Measurements from ENCODE around the gene AMN1. TPM values are rescaled to one million over a fixed set of nuclear protein-coding genes. Genes with fewer than 3 reads are reported as not detected.
A peak's percentile ranks its signal among the peaks of the same experiment; 100 is the strongest.
"Not testable (repeated sequence)": the region's sequence is repeated elsewhere in the genome, so short reads cannot be mapped to it uniquely, and the experiment has no call there.

Gene AMN1
- total RNA-seq, 1 donor from 2014 or later = 31.9 TPM

- no peak overlapping the region for H3K27ac Mint-ChIP-seq
Measured at GRCh38 chr12:31751085-31751484, 22.3 kb upstream of the AMN1 start.

GRCh38 chr12:31750747-31751039, 21.9 kb upstream of the AMN1 start:
- Mint-ChIP-seq H3K27me3 (no peaks in the 10 kb centered on the region), H3K9me3 (ENCODE audit: low read depth) (peaks cover 38% of the 10 kb centered on the region), H3K4me3 (ENCODE audit: low read depth) (no peak overlapping the region), H3K27ac (peak overlapping the region; percentile 23), H3K36me3 (ENCODE audit: insufficient read depth) (peaks cover 15% of the 10 kb centered on the region), H3K4me1 (ENCODE audit: low read depth) (peaks cover 11% of the 10 kb centered on the region)
- TF ChIP-seq CTCF (IDR thresholded peaks at IDR 0.05; ENCODE audit: unreplicated experiment) = no peak
- DNase-seq (ENCODE audit: low spot score, unreplicated experiment) = no peak

More at GRCh38 chr12:31751085-31751484, 22.3 kb upstream of the AMN1 start:
- Mint-ChIP-seq H3K27me3 (no peaks in the 10 kb centered on the region), H3K9me3 (ENCODE audit: low read depth) (peaks cover 38% of the 10 kb centered on the region), H3K4me3 (ENCODE audit: low read depth) (no peak overlapping the region), H3K4me1 (ENCODE audit: low read depth) (peaks cover 11% of the 10 kb centered on the region), H3K36me3 (ENCODE audit: insufficient read depth) (peaks cover 15% of the 10 kb centered on the region)
- no peak for DNase-seq (ENCODE audit: low spot score, unreplicated experiment)
- TF ChIP-seq CTCF (IDR thresholded peaks at IDR 0.05; ENCODE audit: unreplicated experiment) = no peak

- DNase-seq (ENCODE audit: low spot score, unreplicated experiment) = no peak
- H3K4me3 Mint-ChIP-seq (ENCODE audit: low read depth) = no peak overlapping the region
- peaks cover 15% of the 10 kb centered on the region for H3K36me3 Mint-ChIP-seq (ENCODE audit: insufficient read depth)
- H3K27ac Mint-ChIP-seq = peak overlapping the region; percentile 64
- H3K4me1 Mint-ChIP-seq (ENCODE audit: low read depth) = peaks cover 12% of the 10 kb centered on the region
- peaks cover 31% of the 10 kb centered on the region for H3K9me3 Mint-ChIP-seq (ENCODE audit: low read depth)
- no peak for TF ChIP-seq CTCF (IDR thresholded peaks at IDR 0.05; ENCODE audit: unreplicated experiment)
- no peaks in the 10 kb centered on the region for H3K27me3 Mint-ChIP-seq
Measured at GRCh38 chr12:31749024-31749704, 20.3 kb upstream of the AMN1 start.

GRCh38 chr12:31745242-31745641, 16.4 kb upstream of the AMN1 start:
- Mint-ChIP-seq H3K27ac (no peak overlapping the region), H3K4me3 (ENCODE audit: low read depth) (no peak overlapping the region), H3K4me1 (ENCODE audit: low read depth) (peaks cover 10% of the 10 kb centered on the region), H3K36me3 (ENCODE audit: insufficient read depth) (peaks cover 10% of the 10 kb centered on the region), H3K27me3 (no peaks in the 10 kb centered on the region), H3K9me3 (ENCODE audit: low read depth) (peaks cover 11% of the 10 kb centered on the region)
- DNase-seq (ENCODE audit: low spot score, unreplicated experiment) = no peak
- TF ChIP-seq CTCF (IDR thresholded peaks at IDR 0.05; ENCODE audit: unreplicated experiment) = no peak

- H3K4me1 Mint-ChIP-seq (ENCODE audit: low read depth); H3K27me3 Mint-ChIP-seq; H3K4me3 Mint-ChIP-seq (ENCODE audit: low read depth); H3K9me3 Mint-ChIP-seq (ENCODE audit: low read depth); DNase-seq (ENCODE audit: low spot score, unreplicated experiment); H3K36me3 Mint-ChIP-seq (ENCODE audit: insufficient read depth): not testable (repeated sequence)
- peak overlapping the region; percentile 11 for H3K27ac Mint-ChIP-seq
Measured at GRCh38 chr12:31744363-31744762, 15.5 kb upstream of the AMN1 start.

GRCh38 chr12:31742891-31743290, 14.1 kb upstream of the AMN1 start:
- H3K9me3 Mint-ChIP-seq (ENCODE audit: low read depth) = no peaks in the 10 kb centered on the region
- no peak for TF ChIP-seq CTCF (IDR thresholded peaks at IDR 0.05; ENCODE audit: unreplicated experiment)
- H3K27ac Mint-ChIP-seq = no peak overlapping the region
- no peaks in the 10 kb centered on the region for H3K27me3 Mint-ChIP-seq
- DNase-seq (ENCODE audit: low spot score, unreplicated experiment) = no peak
- no peaks in the 10 kb centered on the region for H3K36me3 Mint-ChIP-seq (ENCODE audit: insufficient read depth)
- no peak overlapping the region for H3K4me3 Mint-ChIP-seq (ENCODE audit: low read depth)
- H3K4me1 Mint-ChIP-seq (ENCODE audit: low read depth) = peaks cover 4% of the 10 kb centered on the region
